NCI-H446 treated with DMSO at 0.1 percent for 48 hours (cell line): ENCODE data around the gene PRMT5.
"Not testable (repeated sequence)": the region's sequence is repeated elsewhere in the genome, so short reads cannot be mapped to it uniquely, and the experiment has no call there.

Experiments used
- DNase-seq: peaks from one replicate; lab custom pipeline; 2025; lab: John Stamatoyannopoulos, UW

The PRMT5 gene

GRCh38 chr14:22929104-22929960 is at the start of gene PRMT5:
PRMT5 (minus strand) TSS chr14:22929376; CDS start chr14:22929361, 15 bp downstream.
- DNase-seq, result peak; percentile 100

DNA sequence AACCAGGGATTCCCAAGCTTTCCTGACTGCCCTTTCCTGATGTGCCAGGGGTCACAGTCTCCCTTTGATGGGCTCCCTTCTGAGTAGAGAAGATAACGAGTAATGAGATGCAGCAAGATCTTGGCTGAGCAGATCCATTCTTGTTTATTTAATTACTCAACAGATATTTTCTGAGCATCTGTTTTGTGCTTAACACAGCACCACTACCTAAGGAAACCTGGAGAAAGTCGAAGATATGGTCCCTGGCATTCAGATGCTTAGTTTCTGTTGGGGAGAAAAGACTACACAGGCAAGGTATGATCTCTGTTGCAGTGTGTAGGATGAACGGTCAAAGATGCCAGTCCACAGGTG is 49.3 kb upstream of the PRMT5 start:
- DNase-seq, result no peak

DNA sequence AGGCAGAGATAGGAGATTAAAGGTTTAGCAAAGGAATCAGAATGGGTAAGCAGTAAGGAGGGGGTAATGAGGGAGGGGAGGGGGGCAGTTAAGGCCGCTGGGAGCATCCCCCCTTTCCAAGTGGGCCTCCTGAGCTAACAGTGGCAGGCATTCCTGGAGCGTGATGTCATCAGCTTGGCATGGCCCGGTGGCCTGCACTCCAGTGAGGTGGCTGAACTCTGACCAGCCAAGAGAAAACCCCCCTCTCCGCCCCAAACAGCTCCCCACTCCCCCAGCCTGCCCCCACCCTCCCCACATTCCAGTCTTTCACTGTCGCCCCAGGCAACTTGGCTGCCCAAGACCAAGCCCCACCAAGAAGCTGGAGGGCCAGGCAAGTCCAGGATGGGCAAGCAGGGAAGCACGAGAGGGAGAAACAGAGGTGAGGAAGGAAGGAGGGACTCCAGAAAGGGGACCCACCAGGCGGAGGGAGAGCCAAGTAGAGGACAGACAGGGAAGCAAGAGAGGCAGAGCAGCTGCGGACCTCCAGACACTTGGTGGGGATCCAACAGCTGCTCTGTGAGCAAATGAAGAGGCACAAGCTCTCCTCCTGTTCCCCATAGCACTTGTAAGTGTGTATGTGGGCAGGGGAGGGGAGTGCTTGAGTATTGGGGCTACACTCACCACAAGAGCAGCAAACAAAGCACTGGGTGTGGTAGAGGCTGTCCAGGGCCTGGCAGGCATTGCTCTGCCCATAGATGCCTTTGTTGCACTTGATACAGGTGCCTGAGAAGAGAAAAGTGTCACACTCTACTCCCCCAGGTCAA is 48.7 kb upstream of the PRMT5 start:
- DNase-seq, result peak; percentile 28

DNA sequence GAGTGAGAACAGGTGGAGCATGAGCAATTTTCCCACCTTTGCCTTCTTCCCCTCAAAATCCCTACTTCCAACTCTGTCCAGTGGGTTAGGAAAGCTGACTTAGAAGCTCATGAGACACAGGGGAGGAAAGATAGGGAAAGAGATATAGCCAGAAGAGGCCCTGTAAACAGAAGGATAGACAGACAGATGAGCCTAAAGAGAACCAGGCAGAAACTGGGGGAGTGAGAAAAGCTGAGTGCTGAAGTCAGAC is 48.2 kb upstream of the PRMT5 start:
- no peak for DNase-seq

GRCh38 chr14:22976620-22977433 is 47.7 kb upstream of the PRMT5 start:
- no peak for DNase-seq

- no peak for DNase-seq
Measured at GRCh38 chr14:22974530-22975313, 45.5 kb upstream of the PRMT5 start.

DNA sequence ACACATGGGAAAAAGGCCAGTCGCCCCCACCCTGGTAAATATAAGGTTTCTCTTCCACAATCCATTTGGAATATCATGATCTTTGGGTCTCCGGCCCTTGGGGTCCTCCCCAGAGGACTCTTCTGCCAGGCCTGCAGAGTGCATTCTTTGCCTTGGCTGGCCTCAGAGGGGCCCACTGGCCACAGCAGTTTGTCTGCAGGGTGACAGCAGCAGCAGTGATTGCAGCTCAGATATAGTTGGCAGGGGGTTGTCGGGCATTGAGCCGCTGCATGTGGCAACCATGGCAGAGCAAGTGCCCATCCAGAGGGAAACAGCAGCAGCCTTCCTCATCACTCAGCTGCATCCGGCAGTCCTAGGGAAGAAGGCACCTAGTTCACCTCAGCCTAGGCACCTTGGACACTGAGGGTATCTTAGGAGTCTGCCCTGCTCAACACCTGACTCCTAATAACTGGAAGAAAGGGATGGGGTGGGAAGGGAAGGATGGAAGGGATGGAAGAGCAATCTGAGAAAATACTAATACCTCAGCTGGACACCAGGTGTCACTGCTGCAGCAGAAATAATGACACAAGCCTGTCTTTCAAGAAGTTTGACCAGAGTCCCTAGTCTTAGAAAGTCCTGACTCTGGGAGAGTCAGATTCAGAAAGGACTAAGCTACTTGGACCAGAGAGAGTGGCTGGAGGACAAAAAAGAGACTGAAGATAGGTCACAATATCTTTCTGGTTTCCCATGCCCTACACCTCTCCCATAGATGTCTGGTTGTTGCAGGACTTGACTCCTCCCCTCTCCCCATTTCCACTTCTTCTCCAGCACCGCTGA is 44.2 kb upstream of the PRMT5 start:
- no peak for DNase-seq

DNA sequence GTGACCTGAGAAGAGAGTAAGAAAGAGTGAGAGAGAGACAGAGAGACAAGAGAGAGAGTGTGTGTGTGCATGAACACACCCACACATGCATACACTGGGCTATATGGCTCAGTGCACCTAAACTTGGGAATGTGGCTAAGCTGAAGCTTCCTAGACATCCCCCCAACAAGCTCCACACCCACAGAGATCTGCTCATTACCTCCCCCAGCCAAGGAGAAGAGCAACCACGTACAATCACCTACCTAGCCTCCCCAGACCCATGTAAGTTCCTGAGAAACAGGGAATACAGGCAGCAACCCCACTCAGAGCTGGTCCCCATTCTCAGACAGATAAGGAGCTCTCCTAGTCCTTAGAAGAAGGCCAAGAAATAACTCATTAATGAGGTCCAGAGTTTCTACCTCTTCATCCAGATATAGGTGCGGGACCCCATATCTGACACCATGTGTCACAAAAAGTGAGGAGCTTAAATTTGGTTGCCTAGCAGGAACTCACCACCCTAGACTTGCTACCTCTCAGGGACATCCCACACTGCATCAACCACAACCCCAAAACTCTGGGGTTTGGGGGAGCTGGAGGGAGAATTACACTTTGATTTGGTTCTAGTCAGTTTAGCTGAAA is 43.2 kb upstream of the PRMT5 start:
- no peak for DNase-seq

- DNase-seq, result no peak
Measured at GRCh38 chr14:22971152-22971551, 42.0 kb upstream of the PRMT5 start.

GRCh38 chr14:22966783-22967269 is 37.6 kb upstream of the PRMT5 start:
- no peak for DNase-seq

- not testable (repeated sequence) for DNase-seq
Measured at GRCh38 chr14:22965916-22966782, 37.0 kb upstream of the PRMT5 start.

GRCh38 chr14:22962061-22962676 is 33.0 kb upstream of the PRMT5 start:
- no peak for DNase-seq

GRCh38 chr14:22955702-22956569 is 26.8 kb upstream of the PRMT5 start:
- no peak for DNase-seq

DNA sequence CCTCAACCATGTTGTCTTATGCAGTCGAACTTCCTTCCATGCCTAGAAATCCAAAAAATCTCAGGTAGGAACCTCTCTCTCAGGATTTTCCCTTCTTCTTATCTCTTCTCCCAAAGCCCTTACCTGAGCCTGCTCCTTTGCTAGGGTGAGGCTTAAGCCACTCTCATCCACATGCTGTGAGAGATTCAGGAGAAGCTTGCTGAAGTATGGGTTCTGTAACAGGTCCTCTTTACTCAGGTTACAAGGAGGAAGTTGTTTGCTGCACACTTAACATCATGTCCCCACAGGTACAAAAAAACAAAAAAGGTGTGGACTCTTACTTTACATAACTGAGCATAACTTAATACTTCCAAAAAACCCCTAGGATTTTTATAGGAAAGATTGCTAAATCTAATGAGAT is 23.2 kb upstream of the PRMT5 start:
- DNase-seq, result no peak

DNA sequence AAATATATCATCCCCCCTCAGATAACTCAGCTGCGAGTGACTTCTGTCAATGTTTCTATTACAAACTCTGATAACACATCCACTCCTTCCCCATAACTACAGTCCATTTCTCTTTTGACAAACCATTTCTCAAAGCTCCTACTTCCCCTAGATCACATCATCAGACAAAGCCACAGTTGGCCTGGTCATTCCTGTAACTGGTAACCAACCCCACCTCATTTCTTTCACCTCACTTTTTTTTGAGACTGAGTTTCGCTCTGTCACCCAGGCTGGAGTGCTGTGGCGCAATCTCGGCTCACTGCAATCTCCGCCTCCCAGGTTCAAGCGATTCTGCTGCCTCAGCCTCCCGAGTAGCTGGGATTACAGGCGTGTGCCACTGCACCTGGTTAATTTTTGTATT is 22.6 kb upstream of the PRMT5 start:
- DNase-seq, result not testable (repeated sequence)

- DNase-seq, result no peak
Measured at GRCh38 chr14:22945642-22946041, 16.5 kb upstream of the PRMT5 start.

- DNase-seq, result no peak
Measured at GRCh38 chr14:22939684-22940083, 10.5 kb upstream of the PRMT5 start.

- DNase-seq, result no peak
Measured at GRCh38 chr14:22935156-22935555, 6.0 kb upstream of the PRMT5 start.
